ENCODE measurements around the gene POLR3A.

- TF ChIP-seq EZH2 (IDR thresholded peaks at IDR 0.05; ENCODE audit: insufficient read depth, low read length): no peak
- TF ChIP-seq CTCF (IDR thresholded peaks at IDR 0.05; ENCODE audit: insufficient read depth, low read depth, low read length): no peak
Observed at GRCh38 chr10:77944519-77944918, 84.8 kb downstream of the POLR3A start.
